Prostate gland (tissue), 2 donors: ENCODE results near the gene ARHGAP31.

Experiments used
- POLR2A ChIP-seq: fragments of 450-650 bp; IDR thresholded peaks from one replicate; pipeline ENCODE4 v1.6.1; 2016; ENCODE audit warnings: antibody characterized with exemption, mild to moderate bottlenecking
- POLR2AphosphoS5 ChIP-seq: sonication (generic); formaldehyde crosslinking; IDR thresholded peaks from one replicate; pipeline ENCODE4 v1.6.1; 2017; ENCODE audit warnings: antibody characterized with exemption
- TF ChIP-seq, protein P1 (sequence below), 4 experiments: fragments of 200-600 bp in 2 of 4; fragments of 450-650 bp in 2 of 4; sonication (generic) in 2 of 4; IDR thresholded peaks; 1 replicate in 3 of 4; 2 replicates in 1 of 4; pipeline ENCODE4 v1.5.1; 2016 to 2019; ENCODE audit warnings: antibody characterized with exemption in 4 of 4, mild to moderate bottlenecking in 2 of 4, moderate library complexity in 2 of 4

DNA sequence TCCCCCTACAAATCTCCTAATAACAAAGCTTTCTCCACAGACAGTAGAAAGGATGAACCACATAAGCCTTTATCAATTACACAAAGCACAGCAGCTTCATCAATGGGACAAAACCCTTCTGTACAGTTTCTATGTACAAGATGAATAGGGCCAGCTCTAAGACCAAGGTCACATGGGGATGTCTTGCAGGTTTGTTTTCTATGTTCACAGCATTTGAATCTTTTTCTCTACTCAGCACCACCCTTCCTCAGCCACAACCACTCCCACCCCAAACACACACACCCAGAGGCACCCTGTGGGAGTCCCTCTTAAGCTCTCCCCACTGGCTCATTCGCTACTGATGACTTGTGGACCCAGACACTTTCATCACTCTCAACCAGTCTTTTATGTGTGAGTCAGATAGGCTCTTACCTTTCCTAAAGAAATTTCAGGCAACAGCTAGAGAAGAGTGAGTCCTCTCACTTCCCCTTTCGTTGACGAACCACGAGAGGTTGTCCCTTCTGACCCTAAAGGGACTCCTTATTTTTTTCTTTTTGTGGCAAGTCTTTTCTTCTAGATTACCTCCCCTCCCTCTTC lies 57.9 kb downstream of the ARHGAP31 start:
- TF ChIP-seq POLR2A = no peak
- TF ChIP-seq, protein P1, sequence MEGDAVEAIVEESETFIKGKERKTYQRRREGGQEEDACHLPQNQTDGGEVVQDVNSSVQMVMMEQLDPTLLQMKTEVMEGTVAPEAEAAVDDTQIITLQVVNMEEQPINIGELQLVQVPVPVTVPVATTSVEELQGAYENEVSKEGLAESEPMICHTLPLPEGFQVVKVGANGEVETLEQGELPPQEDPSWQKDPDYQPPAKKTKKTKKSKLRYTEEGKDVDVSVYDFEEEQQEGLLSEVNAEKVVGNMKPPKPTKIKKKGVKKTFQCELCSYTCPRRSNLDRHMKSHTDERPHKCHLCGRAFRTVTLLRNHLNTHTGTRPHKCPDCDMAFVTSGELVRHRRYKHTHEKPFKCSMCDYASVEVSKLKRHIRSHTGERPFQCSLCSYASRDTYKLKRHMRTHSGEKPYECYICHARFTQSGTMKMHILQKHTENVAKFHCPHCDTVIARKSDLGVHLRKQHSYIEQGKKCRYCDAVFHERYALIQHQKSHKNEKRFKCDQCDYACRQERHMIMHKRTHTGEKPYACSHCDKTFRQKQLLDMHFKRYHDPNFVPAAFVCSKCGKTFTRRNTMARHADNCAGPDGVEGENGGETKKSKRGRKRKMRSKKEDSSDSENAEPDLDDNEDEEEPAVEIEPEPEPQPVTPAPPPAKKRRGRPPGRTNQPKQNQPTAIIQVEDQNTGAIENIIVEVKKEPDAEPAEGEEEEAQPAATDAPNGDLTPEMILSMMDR (IDR thresholded peaks at IDR 0.05) = no peak
- no peak for TF ChIP-seq POLR2AphosphoS5
